GM12892 (cell line): ENCODE results near the gene MAS1L. TPM values are rescaled to one million over a fixed set of nuclear protein-coding genes. Genes with fewer than 3 reads are reported as not detected.

Experiments
- DNase-seq: peaks from one replicate; pipeline ENCODE4 v3.0.0; 2011; ENCODE audit not compliant: insufficient read length
- FAIRE-seq: peaks from 2 replicates; lab custom pipeline; 2011; peaks lifted over from hg19 to GRCh38; lab: Jason Lieb, UNC
- POLR2A ChIP-seq: IDR thresholded peaks from 2 replicates; pipeline ENCODE4 v1.6.1; 2011; ENCODE audit warnings: low read depth, low read length, control low read depth
- POLR2AphosphoS5 ChIP-seq: IDR thresholded peaks from 2 replicates; pipeline ENCODE4 v1.6.1; 2011; ENCODE audit warnings: low read depth, low read length, control low read depth
- TAF1 ChIP-seq: IDR thresholded peaks from 2 replicates; pipeline ENCODE4 v1.6.1; 2011; ENCODE audit warnings: low read depth, mild to moderate bottlenecking, control low read depth, low read length, borderline replicate concordance
- polyA plus RNA-seq: library from polyadenylated mRNA; unstranded; fragments of >200 nt; gene quantifications from one replicate; pipeline ENCODE4 v1.2.1, GENCODE V29; 2012; ENCODE audit warnings: missing spikeins, inconsistent platforms; ENCODE audit not compliant: missing spikeins

MAS1L gene
- not detected for polyA plus RNA-seq

GRCh38 chr6:29487660-29488059 lies at the start of gene MAS1L:
TSS of gene MAS1L (minus strand) at chr6:29487956. CDS start at chr6:29487902, 54 bp downstream.
- FAIRE-seq = no peak
- TF ChIP-seq POLR2A = no peak
- no peak for TF ChIP-seq TAF1
- DNase-seq = no peak

GRCh38 chr6:29532320-29532951 lies 44.7 kb upstream of the MAS1L start:
- FAIRE-seq = no peak
- no peak for DNase-seq
- TF ChIP-seq POLR2A (no peak), TAF1 (no peak), POLR2AphosphoS5 (no peak)

GRCh38 chr6:29531668-29532067 lies 43.9 kb upstream of the MAS1L start:
- peak; percentile 48 for FAIRE-seq
- TF ChIP-seq TAF1 = no peak
- no peak for TF ChIP-seq POLR2AphosphoS5
- no peak for TF ChIP-seq POLR2A
- DNase-seq = no peak

GRCh38 chr6:29530671-29531310 lies 43.0 kb upstream of the MAS1L start:
- TF ChIP-seq POLR2AphosphoS5 = no peak
- TF ChIP-seq POLR2A = no peak
- no peak for TF ChIP-seq TAF1
- no peak for FAIRE-seq
- no peak for DNase-seq

- no peak for FAIRE-seq
- TF ChIP-seq POLR2A (no peak), TAF1 (no peak), POLR2AphosphoS5 (no peak)
- DNase-seq = no peak
Observed at GRCh38 chr6:29529956-29530355, 42.2 kb upstream of the MAS1L start.

- no peak for FAIRE-seq
- TF ChIP-seq POLR2A (no peak), POLR2AphosphoS5 (no peak), TAF1 (no peak)
Observed at GRCh38 chr6:29528988-29529560, 41.3 kb upstream of the MAS1L start.

GRCh38 chr6:29528300-29528931 lies 40.7 kb upstream of the MAS1L start:
- DNase-seq (no peak), FAIRE-seq (no peak)
- no peak for TF ChIP-seq POLR2A
- TF ChIP-seq POLR2AphosphoS5 = no peak
- TF ChIP-seq TAF1 = no peak

More at GRCh38 chr6:29528988-29529560, 41.3 kb upstream of the MAS1L start:
- DNase-seq = no peak

- no peak for TF ChIP-seq POLR2AphosphoS5
- TF ChIP-seq TAF1 = no peak
- no peak for TF ChIP-seq POLR2A
- FAIRE-seq = no peak
- DNase-seq = no peak
Observed at GRCh38 chr6:29527564-29527963, 39.8 kb upstream of the MAS1L start.

- no peak for FAIRE-seq
- TF ChIP-seq POLR2AphosphoS5 = no peak
- no peak for TF ChIP-seq POLR2A
- no peak for TF ChIP-seq TAF1
- DNase-seq = no peak
Observed at GRCh38 chr6:29527126-29527525, 39.4 kb upstream of the MAS1L start.

- TF ChIP-seq TAF1 = no peak
- no peak for TF ChIP-seq POLR2A
- TF ChIP-seq POLR2AphosphoS5 = no peak
- FAIRE-seq (no peak), DNase-seq (no peak)
Observed at GRCh38 chr6:29525311-29525639, 37.5 kb upstream of the MAS1L start.

- FAIRE-seq (no peak), DNase-seq (no peak)
- no peak for TF ChIP-seq POLR2AphosphoS5
- TF ChIP-seq POLR2A = no peak
- no peak for TF ChIP-seq TAF1
Observed at GRCh38 chr6:29524444-29525310, 36.9 kb upstream of the MAS1L start.
